Measurements from ENCODE around the gene TBC1D32.
"Not testable (repeated sequence)": the region's sequence is repeated elsewhere in the genome, so short reads cannot be mapped to it uniquely, and the experiment has no call there.

The TBC1D32 gene

GRCh38 chr6:121213341-121213740 is 120.9 kb downstream of the TBC1D32 start:
- DNase-seq (ENCODE audit: low read depth): not testable (repeated sequence)

GRCh38 chr6:121210943-121211342 is 123.3 kb downstream of the TBC1D32 start:
- no peak for DNase-seq (ENCODE audit: low read depth)

GRCh38 chr6:121205569-121205968 is 128.7 kb downstream of the TBC1D32 start:
- no peak for DNase-seq (ENCODE audit: low read depth)

GRCh38 chr6:121201105-121201504 is 133.2 kb downstream of the TBC1D32 start:
- DNase-seq (ENCODE audit: low read depth): no peak

- not testable (repeated sequence) for DNase-seq (ENCODE audit: low read depth)
Observed at GRCh38 chr6:121196042-121196441, 138.2 kb downstream of the TBC1D32 start.

GRCh38 chr6:121190122-121190521 is 144.2 kb downstream of the TBC1D32 start:
- DNase-seq (ENCODE audit: low read depth): no peak

GRCh38 chr6:121188356-121188755 is 145.9 kb downstream of the TBC1D32 start:
- DNase-seq (ENCODE audit: low read depth): no peak

- DNase-seq (ENCODE audit: low read depth): no peak
Observed at GRCh38 chr6:121187833-121188200, 146.5 kb downstream of the TBC1D32 start.

GRCh38 chr6:121187200-121187832 is 147.0 kb downstream of the TBC1D32 start:
- no peak for DNase-seq (ENCODE audit: low read depth)

GRCh38 chr6:121183742-121184141 is 150.5 kb downstream of the TBC1D32 start:
- no peak for DNase-seq (ENCODE audit: low read depth)

GRCh38 chr6:121175827-121176226 is 158.5 kb downstream of the TBC1D32 start:
- DNase-seq (ENCODE audit: low read depth): no peak

GRCh38 chr6:121172451-121172850 is 161.8 kb downstream of the TBC1D32 start:
- not testable (repeated sequence) for DNase-seq (ENCODE audit: low read depth)

GRCh38 chr6:121171879-121172278 is 162.4 kb downstream of the TBC1D32 start:
- DNase-seq (ENCODE audit: low read depth): no peak

GRCh38 chr6:121161886-121162285 is 172.4 kb downstream of the TBC1D32 start:
- no peak for DNase-seq (ENCODE audit: low read depth)

GRCh38 chr6:121160276-121160675 is 174.0 kb downstream of the TBC1D32 start:
- DNase-seq (ENCODE audit: low read depth): no peak

GRCh38 chr6:121158891-121159290 is 175.4 kb downstream of the TBC1D32 start:
- DNase-seq (ENCODE audit: low read depth): no peak

GRCh38 chr6:121158438-121158837 is 175.8 kb downstream of the TBC1D32 start:
- no peak for DNase-seq (ENCODE audit: low read depth)

GRCh38 chr6:121157906-121158305 is 176.4 kb downstream of the TBC1D32 start:
- no peak for DNase-seq (ENCODE audit: low read depth)

GRCh38 chr6:121143476-121143875 is 190.8 kb downstream of the TBC1D32 start:
- DNase-seq (ENCODE audit: low read depth): no peak

GRCh38 chr6:121142093-121142492 is 192.2 kb downstream of the TBC1D32 start:
- DNase-seq (ENCODE audit: low read depth): no peak

- no peak for DNase-seq (ENCODE audit: low read depth)
Observed at GRCh38 chr6:121135425-121135824, 198.9 kb downstream of the TBC1D32 start.

- no peak for DNase-seq (ENCODE audit: low read depth)
Observed at GRCh38 chr6:121134922-121135321, 199.4 kb downstream of the TBC1D32 start.

- DNase-seq (ENCODE audit: low read depth): no peak
Observed at GRCh38 chr6:121124600-121124999, 209.7 kb downstream of the TBC1D32 start.

GRCh38 chr6:121112356-121112755 is 221.9 kb downstream of the TBC1D32 start:
- no peak for DNase-seq (ENCODE audit: low read depth)

Data from stimulated activated CD8-positive, alpha-beta memory T cell treated with anti-CD3 and anti-CD28 coated beads, Interleukin-15, amount 100 ng/mL, for 24 hours (primary cell).